ENCODE results near the gene CD81. TPM values are rescaled to one million over a fixed set of nuclear protein-coding genes. Genes with fewer than 3 reads are reported as not detected.

The CD81 gene
- total and polyA plus RNA-seq, 2 experiments from 2014 or later, result 88.6 to 290 TPM

GRCh38 chr11:2409611-2410468 is 32.7 kb downstream of the CD81 start:
- H3K4me1 ChIP-seq (ENCODE audit: insufficient read depth), result no peaks in the 10 kb centered on the region
- H3K4me2 ChIP-seq, result no peak overlapping the region
- ATAC-seq (no peak), DNase-seq (ENCODE audit: low spot score) (no peak)
- peaks cover 8% of the 10 kb centered on the region for H3K27me3 Mint-ChIP-seq (ENCODE audit: insufficient read depth, low read depth, poor library complexity)
- no peaks in the 10 kb centered on the region for H3K4me1 Mint-ChIP-seq
- no peaks in the 10 kb centered on the region for H3K27me3 ChIP-seq (ENCODE audit: insufficient read depth)
- no peaks in the 10 kb centered on the region for H3F3A ChIP-seq (replicated peaks; ENCODE audit: low read depth)
- no peaks in the 10 kb centered on the region for H3K36me3 ChIP-seq (ENCODE audit: insufficient read depth)
- no peaks in the 10 kb centered on the region for H3K9me2 ChIP-seq (ENCODE audit: insufficient read depth)
- TF ChIP-seq CREB1 (CRISPR knock-in tag; IDR thresholded peaks at IDR 0.05; ENCODE audit: low read depth) (no peak), EZH2phosphoT487 (IDR thresholded peaks at IDR 0.05; ENCODE audit: unreplicated experiment) (no peak), ZNF331 (CRISPR knock-in tag; IDR thresholded peaks at IDR 0.05; ENCODE audit: low read depth) (no peak), EZH2 (IDR thresholded peaks at IDR 0.05; ENCODE audit: low read depth, unreplicated experiment) (no peak), NANOG (IDR thresholded peaks at IDR 0.05; ENCODE audit: borderline replicate concordance) (no peak), ETS1 (IDR thresholded peaks at IDR 0.05) (no peak), POLR2AphosphoS5 (IDR thresholded peaks at IDR 0.05; ENCODE audit: low read depth) (no peak), STAT1 (IDR thresholded peaks at IDR 0.05; ENCODE audit: unreplicated experiment) (no peak), JUNB (IDR thresholded peaks at IDR 0.05; ENCODE audit: unreplicated experiment) (no peak), CTCF (conservative IDR thresholded peaks at IDR 0.05; ENCODE audit: low read depth in 2 of 2) (no peak)
- TF ChIP-seq, protein P1, sequence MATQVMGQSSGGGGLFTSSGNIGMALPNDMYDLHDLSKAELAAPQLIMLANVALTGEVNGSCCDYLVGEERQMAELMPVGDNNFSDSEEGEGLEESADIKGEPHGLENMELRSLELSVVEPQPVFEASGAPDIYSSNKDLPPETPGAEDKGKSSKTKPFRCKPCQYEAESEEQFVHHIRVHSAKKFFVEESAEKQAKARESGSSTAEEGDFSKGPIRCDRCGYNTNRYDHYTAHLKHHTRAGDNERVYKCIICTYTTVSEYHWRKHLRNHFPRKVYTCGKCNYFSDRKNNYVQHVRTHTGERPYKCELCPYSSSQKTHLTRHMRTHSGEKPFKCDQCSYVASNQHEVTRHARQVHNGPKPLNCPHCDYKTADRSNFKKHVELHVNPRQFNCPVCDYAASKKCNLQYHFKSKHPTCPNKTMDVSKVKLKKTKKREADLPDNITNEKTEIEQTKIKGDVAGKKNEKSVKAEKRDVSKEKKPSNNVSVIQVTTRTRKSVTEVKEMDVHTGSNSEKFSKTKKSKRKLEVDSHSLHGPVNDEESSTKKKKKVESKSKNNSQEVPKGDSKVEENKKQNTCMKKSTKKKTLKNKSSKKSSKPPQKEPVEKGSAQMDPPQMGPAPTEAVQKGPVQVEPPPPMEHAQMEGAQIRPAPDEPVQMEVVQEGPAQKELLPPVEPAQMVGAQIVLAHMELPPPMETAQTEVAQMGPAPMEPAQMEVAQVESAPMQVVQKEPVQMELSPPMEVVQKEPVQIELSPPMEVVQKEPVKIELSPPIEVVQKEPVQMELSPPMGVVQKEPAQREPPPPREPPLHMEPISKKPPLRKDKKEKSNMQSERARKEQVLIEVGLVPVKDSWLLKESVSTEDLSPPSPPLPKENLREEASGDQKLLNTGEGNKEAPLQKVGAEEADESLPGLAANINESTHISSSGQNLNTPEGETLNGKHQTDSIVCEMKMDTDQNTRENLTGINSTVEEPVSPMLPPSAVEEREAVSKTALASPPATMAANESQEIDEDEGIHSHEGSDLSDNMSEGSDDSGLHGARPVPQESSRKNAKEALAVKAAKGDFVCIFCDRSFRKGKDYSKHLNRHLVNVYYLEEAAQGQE (IDR thresholded peaks at IDR 0.05; ENCODE audit: unreplicated experiment), result no peak
- TF ChIP-seq, protein P2, sequence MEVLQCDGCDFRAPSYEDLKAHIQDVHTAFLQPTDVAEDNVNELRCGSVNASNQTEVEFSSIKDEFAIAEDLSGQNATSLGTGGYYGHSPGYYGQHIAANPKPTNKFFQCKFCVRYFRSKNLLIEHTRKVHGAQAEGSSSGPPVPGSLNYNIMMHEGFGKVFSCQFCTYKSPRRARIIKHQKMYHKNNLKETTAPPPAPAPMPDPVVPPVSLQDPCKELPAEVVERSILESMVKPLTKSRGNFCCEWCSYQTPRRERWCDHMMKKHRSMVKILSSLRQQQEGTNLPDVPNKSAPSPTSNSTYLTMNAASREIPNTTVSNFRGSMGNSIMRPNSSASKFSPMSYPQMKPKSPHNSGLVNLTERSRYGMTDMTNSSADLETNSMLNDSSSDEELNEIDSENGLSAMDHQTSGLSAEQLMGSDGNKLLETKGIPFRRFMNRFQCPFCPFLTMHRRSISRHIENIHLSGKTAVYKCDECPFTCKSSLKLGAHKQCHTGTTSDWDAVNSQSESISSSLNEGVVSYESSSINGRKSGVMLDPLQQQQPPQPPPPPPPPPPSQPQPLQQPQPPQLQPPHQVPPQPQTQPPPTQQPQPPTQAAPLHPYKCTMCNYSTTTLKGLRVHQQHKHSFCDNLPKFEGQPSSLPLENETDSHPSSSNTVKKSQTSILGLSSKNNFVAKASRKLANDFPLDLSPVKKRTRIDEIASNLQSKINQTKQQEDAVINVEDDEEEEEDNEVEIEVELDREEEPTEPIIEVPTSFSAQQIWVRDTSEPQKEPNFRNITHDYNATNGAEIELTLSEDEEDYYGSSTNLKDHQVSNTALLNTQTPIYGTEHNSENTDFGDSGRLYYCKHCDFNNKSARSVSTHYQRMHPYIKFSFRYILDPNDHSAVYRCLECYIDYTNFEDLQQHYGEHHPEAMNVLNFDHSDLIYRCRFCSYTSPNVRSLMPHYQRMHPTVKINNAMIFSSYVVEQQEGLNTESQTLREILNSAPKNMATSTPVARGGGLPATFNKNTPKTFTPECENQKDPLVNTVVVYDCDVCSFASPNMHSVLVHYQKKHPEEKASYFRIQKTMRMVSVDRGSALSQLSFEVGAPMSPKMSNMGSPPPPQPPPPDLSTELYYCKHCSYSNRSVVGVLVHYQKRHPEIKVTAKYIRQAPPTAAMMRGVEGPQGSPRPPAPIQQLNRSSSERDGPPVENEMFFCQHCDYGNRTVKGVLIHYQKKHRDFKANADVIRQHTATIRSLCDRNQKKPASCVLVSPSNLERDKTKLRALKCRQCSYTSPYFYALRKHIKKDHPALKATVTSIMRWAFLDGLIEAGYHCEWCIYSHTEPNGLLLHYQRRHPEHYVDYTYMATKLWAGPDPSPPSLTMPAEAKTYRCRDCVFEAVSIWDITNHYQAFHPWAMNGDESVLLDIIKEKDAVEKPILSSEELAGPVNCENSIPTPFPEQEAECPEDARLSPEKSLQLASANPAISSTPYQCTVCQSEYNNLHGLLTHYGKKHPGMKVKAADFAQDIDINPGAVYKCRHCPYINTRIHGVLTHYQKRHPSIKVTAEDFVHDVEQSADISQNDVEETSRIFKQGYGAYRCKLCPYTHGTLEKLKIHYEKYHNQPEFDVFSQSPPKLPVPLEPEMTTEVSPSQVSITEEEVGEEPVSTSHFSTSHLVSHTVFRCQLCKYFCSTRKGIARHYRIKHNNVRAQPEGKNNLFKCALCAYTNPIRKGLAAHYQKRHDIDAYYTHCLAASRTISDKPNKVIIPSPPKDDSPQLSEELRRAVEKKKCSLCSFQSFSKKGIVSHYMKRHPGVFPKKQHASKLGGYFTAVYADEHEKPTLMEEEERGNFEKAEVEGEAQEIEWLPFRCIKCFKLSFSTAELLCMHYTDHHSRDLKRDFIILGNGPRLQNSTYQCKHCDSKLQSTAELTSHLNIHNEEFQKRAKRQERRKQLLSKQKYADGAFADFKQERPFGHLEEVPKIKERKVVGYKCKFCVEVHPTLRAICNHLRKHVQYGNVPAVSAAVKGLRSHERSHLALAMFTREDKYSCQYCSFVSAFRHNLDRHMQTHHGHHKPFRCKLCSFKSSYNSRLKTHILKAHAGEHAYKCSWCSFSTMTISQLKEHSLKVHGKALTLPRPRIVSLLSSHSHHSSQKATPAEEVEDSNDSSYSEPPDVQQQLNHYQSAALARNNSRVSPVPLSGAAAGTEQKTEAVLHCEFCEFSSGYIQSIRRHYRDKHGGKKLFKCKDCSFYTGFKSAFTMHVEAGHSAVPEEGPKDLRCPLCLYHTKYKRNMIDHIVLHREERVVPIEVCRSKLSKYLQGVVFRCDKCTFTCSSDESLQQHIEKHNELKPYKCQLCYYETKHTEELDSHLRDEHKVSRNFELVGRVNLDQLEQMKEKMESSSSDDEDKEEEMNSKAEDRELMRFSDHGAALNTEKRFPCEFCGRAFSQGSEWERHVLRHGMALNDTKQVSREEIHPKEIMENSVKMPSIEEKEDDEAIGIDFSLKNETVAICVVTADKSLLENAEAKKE (CRISPR knock-in tag; IDR thresholded peaks at IDR 0.05), result no peak
- no peak overlapping the region for H3K4me3 Mint-ChIP-seq
- no peak overlapping the region for H3K27ac ChIP-seq (ENCODE audit: low read depth)
- no peak overlapping the region for H2AFZ ChIP-seq
- no peak overlapping the region for H3K4me3 ChIP-seq
- no peaks in the 10 kb centered on the region for H4K20me1 ChIP-seq (replicated peaks; ENCODE audit: insufficient read depth)
- no peak overlapping the region for H3K27ac Mint-ChIP-seq
- H3K9me3 Mint-ChIP-seq, result no peaks in the 10 kb centered on the region
- H3K79me2 ChIP-seq (replicated peaks; ENCODE audit: insufficient read depth), result no peaks in the 10 kb centered on the region
- H3K36me3 Mint-ChIP-seq (ENCODE audit: low read depth), result no peaks in the 10 kb centered on the region
